Stimulated activated CD4-positive, alpha-beta T cell treated with anti-CD3 and anti-CD28 coated beads, Interleukin-2, amount 100 ng/mL, for 48 hours (primary cell): ENCODE measurements around the gene RAB1B.
A peak's percentile ranks its signal among the peaks of the same experiment; 100 is the strongest.
"Not testable (repeated sequence)": the region's sequence is repeated elsewhere in the genome, so short reads cannot be mapped to it uniquely, and the experiment has no call there.

Experiments
- DNase-seq, 2 donors: peaks; one replicate each; pipeline ENCODE4 v3.0.0-alpha.2; 2020

RAB1B gene

DNA sequence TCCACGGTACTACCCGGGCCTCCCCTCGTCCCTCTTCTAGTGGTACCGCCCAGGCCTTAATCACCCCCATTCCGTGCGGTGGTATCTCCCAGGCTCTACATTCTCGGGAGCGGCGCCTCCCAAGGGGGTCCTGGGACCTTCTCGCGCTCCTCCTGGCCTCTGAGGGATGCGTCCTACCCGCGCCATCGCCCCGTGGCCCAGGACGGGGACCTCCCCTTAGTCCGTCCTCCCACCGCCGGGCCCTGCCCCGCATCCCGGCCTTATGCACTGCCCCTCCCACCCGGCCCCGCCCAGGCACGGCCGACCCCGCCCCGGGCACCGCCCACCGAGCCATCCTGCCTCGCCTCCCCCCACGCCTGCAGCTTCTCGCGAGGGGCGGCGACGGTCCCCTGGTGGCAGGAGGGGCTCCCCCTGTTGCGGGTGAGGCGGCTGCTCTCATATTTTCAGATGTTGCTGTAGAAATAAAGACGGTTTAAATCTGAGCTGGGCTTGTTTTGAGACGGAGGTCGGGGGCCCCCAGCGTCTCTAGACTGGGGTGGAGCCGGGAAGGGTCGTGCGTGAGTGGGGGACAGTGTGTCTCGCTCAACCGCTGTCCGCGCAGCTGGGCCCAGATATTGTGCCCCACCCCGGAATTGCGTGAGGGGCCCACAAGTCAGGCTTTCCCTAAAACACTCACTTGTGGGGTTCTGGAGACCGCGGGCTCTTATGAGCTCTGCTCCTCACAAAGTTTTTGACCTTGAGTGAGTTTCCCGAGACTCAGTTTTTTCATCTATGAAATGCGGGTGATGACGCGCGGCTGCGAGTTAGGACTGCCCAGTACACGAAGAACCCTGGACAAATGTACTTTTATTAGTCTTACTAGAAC, 828 bp upstream of the RAB1B start:
- DNase-seq, result peak; percentile 83 to 85

DNA sequence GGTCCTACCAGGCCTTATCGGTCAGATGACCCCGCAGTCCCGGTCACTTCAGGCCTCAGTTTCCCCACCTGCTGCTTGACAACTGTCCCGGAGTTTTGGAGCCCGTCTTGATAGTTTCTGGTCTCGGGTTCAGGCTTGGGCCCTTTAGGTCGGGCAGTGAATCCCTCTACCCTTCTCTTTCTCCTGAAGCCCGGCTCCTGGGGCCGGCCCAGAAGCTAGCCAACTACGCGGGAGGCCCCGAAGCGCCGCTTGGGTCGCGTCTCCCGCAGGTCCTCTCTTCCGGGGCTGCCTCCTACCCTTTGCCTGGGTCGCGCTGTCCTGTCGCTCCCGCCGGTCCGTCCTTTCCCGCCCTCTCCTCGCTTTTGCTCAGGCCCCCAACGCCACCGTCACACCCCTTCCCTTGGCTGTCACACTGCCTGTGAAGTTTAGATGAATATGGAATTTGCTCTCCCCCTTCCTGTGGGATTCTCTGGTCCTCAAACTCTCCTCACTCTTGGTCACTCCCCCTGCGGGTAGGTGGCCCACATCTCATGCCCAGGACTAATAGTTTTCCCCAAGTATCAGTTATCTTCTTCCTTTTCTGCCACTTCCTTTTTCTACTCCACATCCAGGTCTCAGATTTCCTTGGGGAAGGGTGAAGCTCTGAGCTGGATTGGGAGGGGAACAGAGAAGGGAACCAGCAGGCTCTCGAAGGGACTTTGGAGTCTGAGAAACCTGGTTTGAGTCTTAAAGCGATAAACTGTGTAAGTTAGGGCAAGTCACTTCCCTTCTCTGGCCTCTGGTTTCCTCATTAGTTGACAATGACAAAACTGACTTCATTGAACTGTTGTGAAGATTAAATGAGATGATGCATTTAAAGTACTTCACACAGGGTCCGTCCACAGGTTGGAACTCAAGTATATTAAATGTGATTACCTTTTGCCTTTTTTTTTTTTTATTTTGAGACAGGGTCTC, 790 bp downstream of the RAB1B start:
- no peak for DNase-seq

DNA sequence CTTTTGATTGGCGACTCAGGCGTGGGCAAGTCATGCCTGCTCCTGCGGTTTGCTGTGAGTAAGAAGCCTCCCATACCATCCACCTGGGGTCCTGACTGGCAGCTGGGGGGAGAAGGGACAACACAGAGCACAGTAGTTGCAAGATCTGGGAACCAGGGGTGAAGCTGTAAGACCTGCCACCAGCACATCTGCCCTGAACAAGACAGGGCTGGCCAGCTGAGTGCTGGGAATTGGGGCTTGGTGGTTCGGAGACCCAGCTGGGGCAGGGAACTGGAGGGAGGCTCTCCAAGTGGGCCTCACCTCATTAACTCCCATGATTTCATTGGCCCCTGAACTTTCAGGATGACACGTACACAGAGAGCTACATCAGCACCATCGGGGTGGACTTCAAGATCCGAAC, 3.4 kb downstream of the RAB1B start:
- DNase-seq, result no peak

DNA sequence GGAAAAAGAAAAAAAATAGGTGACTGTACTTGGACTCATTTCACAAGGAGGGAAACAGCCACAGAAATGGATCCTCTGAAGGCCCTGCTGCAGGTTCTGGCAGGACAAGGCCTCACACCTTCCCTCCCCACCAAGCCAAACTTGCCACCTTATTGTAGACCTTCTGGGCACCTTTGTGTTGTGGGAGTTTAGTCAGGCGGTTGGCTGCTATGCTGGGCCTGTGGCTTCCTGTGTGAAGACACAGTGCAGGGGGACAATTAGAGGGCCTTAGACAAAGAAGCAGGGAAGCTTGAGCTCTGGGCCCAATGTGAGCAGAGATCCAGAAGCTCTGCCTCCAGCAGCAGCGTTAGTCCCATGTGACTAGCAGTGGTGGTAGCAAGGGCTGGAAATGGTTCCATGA, 4.2 kb downstream of the RAB1B start:
- DNase-seq, result no peak

DNA sequence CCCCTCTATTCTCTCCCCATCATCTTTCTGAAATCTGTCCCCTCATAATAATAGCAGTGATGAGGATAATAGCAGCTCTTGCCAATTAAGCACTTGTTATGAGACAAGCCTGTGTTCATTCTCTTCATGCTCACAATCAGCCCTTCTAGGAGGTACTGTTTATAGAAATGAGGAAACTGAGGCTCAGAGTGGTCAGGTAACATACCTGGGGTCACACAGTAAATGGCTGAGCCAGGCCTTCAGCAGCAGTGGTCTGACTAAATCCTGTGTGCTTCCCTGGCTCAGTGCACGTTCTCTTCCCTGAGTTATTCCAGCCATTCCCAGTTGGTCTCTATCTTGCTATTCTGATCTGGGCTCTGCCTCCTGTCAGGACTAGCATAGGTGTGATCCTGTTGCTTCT, 5.8 kb downstream of the RAB1B start:
- DNase-seq, result no peak

DNA sequence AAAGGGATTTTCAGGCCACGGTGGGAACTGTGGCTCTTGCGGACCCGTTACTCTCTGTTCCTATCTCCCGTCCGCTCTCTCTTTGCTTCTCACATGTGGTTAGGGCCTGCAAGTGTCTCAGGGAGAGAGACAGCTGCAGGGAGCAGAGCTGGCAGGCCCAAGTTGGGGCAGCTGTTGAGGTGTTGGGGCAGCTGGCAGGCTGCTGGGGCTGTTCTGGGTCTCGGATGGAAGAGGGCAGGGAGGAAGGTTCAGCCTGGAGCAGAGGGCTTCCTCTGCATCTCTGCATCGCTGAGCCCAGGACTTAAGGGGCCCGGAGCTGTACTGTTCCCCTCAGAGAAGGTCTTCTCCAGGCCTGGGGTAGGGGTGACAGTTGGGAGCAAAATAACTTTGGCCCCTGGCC, 7.0 kb downstream of the RAB1B start:
- DNase-seq, result no peak

DNA sequence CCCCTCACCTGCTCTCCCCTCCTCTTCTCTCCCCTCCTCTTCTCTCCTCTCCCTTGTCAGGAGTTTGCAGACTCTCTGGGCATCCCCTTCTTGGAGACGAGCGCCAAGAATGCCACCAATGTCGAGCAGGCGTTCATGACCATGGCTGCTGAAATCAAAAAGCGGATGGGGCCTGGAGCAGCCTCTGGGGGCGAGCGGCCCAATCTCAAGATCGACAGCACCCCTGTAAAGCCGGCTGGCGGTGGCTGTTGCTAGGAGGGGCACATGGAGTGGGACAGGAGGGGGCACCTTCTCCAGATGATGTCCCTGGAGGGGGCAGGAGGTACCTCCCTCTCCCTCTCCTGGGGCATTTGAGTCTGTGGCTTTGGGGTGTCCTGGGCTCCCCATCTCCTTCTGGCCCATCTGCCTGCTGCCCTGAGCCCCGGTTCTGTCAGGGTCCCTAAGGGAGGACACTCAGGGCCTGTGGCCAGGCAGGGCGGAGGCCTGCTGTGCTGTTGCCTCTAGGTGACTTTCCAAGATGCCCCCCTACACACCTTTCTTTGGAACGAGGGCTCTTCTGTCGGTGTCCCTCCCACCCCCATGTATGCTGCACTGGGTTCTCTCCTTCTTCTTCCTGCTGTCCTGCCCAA, 7.7 kb downstream of the RAB1B start:
- DNase-seq, result no peak

DNA sequence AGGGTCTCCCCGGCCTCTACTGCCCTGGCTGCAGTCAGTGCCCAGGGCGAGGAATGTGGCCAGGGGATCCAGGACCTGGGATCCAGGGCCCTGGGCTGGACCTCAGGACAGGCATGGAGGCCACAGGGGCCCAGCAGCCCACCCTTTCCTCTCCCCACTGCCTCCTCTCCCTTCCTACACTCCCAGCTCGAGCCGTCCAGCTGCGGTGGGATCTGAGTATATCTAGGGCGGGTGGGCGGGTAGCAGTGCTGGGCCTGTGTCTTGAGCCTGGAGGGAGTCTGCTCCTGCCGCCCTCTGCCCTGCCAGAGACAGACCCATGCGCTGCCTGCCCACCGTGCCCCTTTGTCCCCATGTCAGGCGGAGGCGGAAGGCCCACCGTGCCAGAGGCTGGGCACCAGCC, 8.2 kb downstream of the RAB1B start:
- DNase-seq, result not testable (repeated sequence)

DNA sequence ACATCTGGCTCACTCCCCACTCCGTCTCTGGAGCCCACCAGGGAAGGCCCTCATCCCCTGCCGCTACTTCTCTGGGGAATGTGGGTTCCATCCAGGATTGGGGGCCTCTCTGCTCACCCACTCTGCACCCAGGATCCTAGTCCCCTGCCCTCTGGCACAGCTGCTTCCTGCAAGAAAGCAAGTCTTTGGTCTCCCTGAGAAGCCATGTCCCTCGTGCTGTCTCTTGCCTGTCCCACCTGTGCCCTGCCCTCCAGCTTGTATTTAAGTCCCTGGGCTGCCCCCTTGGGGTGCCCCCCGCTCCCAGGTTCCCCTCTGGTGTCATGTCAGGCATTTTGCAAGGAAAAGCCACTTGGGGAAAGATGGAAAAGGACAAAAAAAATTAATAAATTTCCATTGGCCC, 8.6 kb downstream of the RAB1B start:
- not testable (repeated sequence) for DNase-seq

DNA sequence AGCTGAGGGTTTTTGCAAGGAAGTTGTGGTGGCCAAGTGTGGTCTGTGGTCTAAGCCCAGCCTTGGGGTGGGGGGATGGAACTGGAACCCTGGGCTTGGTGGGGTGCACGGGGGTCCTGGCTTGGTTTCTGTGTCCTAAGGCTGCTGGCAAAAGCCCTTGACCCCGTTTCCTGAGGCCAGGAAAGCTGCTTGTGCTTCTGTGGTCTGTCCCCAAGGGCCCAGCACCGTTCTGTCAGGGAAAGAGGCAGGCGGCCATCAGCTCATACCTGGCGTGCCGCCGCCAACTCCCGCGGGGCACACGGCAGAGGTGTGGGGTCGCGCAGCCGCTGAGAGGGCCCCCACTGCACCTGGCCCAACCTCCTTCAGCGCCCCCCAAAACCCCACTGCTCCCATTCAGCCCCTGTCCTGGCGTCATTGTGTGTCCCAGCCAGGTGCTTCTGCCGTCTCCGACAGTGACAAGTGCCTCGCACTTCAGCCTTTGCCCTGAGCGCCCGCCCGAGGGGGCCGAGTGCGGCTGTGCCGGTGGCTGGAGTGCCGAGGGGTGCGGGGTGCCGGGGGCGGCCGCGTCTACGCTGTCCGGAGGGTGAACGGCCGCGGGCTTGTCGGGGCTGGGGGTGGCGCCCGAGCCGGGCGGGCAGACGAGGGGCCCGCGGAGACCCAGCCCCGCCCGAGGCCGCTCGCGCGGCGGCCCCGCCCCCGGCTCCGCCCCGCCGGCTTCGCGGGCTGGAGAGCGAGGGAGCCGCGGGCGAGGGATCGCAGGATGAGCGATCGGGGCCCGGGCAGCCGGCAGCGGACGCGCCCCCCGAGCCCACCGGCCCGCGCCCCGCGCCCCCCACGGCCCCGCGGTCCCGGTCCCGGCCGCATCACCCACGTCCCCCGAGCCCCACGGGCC, 9.3 kb downstream of the RAB1B start, which contains the start of gene CNIH2:
TSS of gene CNIH2 (plus strand) at position 705 of the 892 bp plus-strand sequence. CDS start 282 bp downstream, outside the sequence.
- DNase-seq, result peak; percentile 40 to 52

DNA sequence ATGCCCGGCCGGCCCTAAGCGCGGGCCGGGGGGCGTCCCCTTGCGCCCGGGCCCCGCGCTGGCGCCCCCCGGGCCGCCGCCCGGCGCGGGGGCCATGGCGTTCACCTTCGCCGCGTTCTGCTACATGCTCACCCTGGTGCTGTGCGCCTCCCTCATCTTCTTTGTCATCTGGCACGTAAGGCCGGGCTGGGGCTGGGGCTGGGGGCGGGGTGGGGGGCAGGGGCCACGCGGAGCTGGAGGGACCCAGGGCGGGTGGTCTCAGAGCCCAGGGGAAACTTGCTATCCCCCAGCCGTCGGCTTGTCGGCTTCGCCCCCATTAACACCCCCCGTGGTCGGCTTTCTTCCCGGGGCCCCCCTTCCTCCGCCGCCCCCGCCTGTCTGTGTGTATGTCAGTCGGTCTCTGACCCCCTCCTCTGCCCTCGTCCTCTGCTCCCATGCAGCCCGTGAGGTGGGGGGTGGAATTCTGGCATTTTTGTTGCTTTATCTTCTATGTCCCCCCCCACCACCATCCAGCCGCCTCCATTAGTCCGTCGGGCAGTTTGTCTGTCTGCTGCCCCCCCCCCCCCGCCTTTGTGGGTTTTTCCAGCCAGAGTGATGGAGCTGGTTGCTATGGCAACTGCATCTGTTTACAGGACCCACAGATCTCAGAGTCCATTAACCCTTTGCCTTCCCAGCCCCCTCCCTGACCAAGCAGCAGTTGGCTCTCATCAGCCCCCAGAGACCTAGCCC, 10.1 kb downstream of the RAB1B start:
- DNase-seq, result no peak

DNA sequence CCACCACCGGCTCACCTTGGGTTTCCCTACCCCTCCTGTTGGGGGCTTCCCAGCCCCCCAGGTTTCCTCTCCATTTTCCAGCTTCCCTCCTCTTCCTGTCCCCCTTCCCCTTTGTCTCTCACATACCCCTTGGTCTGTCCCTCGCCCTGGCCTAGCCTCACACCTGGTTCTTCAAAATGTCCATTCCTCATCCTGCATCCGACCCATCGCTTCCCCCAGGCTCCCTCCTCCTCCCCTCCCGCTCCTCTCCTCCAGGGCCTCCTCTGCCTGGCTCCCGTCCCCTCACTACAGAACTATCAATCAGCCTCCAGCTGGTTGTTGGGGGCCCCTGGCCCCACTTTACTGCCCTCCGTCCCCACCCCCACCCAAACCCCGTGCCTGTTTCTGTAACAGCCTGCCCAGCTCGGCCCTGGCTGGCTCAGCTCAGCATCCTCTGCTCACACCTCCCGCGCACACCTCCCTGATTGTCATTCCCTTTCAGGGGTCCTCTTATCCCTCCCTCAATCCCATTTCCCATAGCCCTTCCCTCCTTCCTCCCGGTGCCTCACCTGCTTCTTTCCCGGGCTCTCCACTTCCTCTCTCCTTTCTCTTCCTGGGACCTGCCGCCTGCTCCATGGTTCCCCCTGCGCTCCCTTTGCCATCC, 10.8 kb downstream of the RAB1B start:
- DNase-seq, result no peak

DNA sequence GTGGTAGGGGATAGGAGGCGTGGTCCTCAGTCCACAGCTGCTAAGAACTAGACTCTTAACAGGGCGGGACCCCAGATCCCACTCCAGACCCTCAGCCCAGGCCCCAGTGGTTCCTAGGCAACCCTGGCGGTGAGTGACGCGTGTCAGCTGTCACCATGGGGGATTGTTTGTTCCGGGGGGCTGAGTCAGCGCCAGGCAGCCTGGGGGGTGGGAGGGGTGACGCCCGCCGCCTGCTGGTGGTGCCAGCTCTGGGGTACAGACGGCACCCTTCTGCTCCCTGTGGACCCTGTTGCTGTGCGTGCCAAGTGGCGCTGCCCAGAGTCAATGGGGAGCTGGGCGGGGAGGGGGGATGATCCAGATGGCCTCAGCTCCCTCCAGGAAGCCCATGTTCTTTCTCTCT, 12.0 kb downstream of the RAB1B start:
- no peak for DNase-seq

DNA sequence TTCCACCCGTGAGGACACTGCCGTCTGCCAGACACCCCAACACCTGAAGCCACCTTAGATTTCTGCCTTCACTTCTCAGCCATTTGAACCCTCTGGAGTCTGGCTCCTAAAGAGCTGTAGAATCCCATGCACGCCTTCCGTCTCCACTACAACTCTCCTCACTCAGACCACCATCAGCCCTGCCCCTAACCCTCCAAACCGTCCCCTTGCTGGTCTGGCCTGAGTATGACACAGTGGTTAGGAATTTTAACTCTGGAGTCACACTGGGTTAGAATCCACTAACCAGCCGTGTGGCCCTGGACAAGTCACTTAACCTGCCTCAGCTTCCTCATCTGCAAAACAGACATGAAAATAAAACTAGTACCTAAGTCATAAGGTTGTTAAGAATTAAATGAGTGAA, 12.6 kb downstream of the RAB1B start:
- DNase-seq, result no peak

DNA sequence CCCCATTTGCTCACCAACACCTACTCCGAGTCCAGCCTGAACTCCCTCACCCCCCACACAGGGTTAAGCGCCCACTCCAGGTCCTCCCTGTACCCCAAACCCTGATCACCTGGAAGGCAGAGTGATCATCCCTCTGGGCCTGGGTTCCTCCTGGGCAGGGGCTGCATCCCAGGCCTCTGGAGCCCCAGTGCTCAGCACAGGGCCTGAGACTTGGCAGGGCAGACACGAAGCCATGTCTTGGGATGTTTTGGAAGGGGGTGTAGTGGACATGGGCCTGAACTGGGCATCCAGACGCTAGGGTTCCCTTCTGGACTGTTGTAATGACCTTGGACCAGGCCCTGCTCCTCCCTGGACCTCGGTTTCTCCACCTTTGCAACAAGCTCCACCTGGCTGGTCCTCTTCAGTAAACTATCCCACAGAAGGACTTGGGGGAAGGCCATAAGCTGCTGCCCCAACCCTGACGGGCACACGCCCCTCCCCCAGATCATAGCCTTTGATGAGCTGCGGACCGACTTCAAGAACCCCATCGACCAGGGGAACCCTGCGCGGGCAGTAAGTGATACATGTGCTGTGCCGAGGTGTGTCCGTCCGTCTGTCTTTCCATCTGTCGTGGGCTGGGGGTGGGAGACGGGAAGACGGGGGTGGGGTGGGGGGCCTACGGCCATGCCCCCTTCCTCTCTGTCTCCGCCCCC, 13.5 kb downstream of the RAB1B start:
- no peak for DNase-seq

DNA sequence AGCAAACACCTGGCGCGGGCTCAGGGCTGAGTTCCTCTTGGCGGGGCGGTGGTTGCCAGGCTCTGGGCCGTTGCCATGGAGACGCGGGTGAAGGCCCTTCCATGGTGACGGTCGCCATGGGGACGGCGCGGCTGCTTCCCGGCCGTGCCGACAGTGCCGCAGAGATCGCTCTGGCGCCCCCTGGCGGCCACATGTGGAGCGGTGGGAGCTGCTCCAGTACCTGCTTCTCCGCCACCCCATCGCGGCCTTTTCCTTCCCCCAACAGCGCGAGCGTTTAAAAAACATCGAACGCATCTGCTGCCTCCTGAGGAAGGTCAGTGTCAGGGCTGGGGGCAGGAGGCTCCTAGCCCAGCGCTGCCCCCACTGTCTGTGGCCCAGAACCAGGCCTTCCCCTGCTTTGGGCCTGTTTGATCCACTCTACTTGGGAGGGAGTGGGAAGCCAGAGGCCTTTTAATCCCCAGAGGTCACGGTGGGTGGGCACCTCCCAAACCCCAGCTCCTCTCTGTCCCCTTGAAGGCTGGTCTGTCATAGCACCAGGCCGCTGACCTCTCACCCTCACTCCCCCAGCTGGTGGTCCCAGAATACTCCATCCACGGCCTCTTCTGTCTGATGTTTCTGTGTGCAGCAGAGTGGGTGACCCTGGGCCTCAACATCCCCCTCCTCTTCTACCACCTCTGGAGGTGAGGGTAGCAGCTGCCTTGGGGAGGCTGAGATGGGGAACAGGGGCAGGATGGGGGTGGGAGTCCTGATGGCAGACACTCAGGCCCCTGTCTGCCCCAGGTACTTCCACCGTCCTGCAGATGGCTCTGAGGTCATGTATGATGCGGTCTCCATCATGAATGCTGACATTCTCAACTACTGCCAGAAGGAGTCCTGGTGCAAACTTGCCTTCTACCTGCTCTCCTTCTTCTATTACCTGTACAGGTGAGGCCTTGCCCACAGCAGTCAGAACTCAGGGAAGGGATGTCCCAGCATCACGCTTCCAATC, 14.3 kb downstream of the RAB1B start:
- DNase-seq, result peak; percentile 99

DNA sequence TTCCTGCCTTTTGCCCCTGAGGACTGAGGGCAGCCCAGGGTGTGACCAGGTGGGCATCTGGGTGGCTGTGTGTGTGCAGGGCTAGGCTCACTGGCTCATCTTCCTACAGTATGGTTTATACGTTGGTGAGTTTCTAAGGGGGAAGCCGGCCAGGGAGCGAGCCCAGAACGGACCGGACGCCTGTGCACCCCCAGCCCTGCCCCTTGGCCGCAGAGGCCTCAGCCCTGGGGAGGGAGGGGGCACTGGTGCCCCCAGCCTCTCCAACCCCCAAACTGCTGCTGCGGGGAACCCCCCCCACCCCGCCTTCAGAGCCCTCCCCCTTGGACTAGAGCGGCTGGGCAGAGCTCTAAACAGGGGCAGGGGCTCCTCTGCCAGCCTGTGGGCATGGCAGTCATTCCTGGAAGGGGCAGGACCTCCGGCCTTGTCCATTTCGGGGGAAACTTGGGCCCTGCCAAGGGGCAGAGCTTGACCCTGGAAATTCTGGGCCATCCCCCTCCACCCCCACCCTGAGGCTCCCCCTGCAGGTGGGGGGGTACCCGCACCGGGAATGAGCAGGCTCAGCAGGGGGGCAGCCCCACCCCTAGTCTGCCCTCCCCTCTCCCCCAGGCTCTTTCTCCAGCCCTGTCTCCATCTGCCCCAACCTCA, 15.1 kb downstream of the RAB1B start:
- DNase-seq, result no peak

DNA sequence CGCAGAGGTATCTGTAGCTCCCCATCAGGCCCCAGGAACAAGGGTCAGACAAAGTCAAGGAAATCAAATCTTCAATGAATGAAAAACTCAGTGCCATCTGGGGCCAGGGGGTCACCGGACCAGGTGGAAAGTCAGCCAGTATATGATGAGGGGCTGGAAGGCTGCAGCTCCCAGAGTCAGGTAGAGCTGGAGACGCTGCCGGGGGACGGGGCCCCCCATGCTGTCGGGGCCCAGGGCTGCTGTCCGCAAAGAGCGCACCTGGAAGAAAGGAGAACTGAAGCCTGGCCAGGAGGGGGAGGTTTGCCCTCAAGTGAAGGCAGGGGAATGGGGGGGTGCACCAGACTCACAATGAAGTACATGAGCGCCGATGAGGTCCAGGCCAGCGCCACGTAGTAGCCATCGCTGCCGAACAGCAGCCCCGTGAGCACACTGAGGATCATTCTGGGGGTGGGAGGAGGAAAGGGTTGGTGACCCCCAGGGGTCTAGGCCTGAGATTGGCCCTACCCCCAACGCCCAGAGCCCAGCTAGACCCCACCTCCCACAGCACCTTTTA, 16.2 kb downstream of the RAB1B start:
- no peak for DNase-seq
